GM21515 (cell line): Measurements from ENCODE around the gene SAMD8.
"Not testable (repeated sequence)": the region's sequence is repeated elsewhere in the genome, so short reads cannot be mapped to it uniquely, and the experiment has no call there.

Experiments used
- ATAC-seq: cut with Tn5 transposase; IDR thresholded peaks from one replicate; pipeline ENCODE4 v1.9.1; 2021; ENCODE audit not compliant: unreplicated experiment

Gene SAMD8

DNA sequence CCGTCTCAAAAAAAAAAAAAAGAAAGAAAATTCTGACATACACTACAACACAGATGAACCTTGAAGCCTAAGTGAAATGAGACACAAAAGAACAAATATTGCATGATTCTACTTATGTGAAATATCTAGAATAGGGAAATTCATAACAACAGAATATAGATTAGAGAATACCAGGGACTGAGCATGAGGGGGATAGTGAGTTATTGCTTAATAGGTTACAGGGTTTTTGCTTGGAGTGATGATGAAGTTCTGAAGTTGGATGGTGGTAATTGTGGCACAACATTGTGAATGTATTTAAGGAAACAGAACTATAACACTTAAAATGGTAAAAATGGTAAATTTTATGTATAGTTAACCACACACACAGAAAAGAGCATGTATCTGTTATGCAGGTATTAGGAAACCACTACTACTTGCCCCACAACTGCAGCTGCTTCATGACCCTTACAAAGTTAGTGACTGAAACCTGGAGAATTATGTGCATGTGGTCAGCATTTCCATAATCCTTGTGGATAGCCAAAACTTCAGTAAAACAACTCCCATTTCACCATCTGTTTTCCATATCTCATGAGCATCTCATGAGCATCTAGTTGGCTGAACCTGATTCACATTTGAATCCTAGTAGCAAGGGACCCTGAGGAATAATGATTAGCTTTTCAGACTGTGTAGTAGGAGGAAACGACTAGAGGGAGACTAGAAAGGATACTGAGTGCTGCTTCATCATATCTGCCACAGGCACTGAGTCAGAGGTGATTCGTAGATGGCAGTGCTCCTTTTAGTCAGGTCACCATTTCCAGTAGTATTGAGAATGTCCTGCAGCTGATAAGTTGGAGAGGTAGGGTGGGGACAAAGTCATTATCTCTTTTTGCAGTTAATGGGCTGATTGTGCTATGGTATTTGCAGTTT lies 26.3 kb downstream of the SAMD8 start:
- ATAC-seq = no peak

DNA sequence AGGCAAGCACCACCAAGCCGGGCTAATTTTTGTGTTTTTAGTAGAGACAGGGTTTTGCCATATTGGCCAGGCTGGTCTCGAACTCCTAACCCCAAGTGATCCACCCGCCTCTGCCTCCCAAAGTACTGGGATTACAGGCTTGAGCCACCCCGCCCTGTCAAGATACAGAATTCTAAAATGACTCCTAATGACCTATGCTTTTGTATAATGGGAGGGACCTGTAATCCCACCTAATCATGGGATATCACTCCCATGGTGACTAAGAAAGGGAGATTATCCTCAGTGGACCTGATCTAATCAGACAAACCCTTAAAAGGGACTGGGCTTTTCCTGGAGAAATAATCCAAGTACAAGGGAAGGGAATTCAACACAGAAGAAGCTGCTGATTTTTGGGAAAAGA lies 28.8 kb downstream of the SAMD8 start:
- ATAC-seq = no peak

GRCh38 chr10:75143353-75143752 lies 31.9 kb downstream of the SAMD8 start:
- ATAC-seq = no peak

GRCh38 chr10:75145590-75145989 lies 34.1 kb downstream of the SAMD8 start:
- ATAC-seq = no peak

- ATAC-seq = no peak
Observed at GRCh38 chr10:75146780-75147179, 35.3 kb downstream of the SAMD8 start.

- ATAC-seq = no peak
Observed at GRCh38 chr10:75150656-75151055, 39.2 kb downstream of the SAMD8 start.

GRCh38 chr10:75159519-75159918 lies 48.1 kb downstream of the SAMD8 start:
- ATAC-seq = no peak

GRCh38 chr10:75165684-75166622 lies 54.5 kb downstream of the SAMD8 start:
- peak; percentile 95 for ATAC-seq

DNA sequence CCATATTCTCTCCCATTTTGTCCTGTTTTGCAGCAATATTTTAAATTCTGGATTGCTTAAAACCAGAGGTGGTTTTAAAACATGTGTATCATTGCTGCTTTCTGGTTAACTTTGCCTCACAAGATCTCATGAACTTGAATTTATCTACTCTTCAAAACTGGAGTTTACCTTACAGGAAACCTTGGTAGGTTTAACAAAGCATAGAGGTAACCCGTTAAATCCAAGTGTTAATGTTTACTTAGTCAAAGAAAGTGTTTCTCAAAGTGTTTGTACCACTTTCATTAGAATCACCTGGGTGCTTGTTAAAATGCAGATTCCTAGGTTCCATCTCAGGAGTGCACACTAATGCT lies 55.1 kb downstream of the SAMD8 start:
- peak; percentile 15 for ATAC-seq

- no peak for ATAC-seq
Observed at GRCh38 chr10:75168275-75168674, 56.8 kb downstream of the SAMD8 start.

DNA sequence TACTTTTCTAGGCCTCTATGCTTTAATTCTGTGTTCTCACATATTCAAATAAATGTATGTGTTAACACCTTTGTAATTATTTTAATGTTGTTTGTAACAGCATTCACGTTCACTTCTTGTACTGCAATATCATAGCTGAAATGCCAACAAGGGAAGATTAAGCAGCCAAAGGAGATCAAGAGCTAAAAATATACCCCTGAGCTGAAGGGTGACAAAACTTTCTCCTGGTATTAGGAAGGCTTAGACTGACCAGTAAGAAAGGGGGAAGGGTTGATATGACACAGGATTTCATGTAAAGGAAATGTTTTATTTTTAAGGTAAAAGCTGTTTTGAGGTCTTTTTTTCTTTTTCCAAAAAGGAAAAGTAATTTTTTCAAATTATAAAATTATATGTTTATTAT lies 58.8 kb downstream of the SAMD8 start:
- no peak for ATAC-seq

GRCh38 chr10:75175046-75175445 lies 63.6 kb downstream of the SAMD8 start:
- ATAC-seq = no peak

DNA sequence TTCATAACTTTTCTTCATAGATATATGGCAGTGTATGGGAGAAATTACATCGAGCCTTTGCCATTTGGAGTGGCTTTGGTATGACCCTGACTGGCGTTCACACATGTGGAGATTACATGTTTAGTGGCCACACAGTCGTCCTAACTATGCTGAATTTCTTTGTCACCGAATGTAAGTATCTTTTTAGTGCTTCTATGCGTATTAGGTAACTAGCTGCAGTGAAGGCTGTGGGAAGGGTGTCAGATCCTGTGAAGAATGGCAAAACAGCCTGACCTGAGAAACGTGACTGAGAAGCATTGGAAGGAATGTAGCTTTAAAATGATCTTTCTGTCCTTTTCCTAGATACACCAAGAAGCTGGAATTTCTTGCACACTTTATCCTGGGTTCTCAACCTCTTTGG lies 64.6 kb downstream of the SAMD8 start:
- no peak for ATAC-seq

DNA sequence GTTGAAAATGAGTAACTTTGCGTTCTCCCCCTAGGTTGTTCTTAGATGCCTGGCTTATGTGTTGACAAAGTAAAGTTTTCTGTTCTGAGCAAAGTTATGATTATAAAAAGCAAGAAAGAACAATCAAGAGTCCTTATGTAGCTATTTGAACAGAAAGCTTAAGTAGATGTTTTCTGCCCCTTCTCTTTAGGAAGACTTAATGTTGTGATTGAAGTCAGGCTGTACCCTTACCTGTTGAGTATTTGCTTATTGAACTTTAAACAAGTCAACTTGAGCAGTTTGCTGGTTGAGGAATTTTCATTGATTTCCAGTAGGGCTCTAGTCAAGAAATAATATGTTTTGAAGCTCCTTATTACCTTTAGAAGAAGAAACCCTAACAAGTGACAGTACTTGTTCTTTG lies 65.3 kb downstream of the SAMD8 start:
- ATAC-seq = no peak

GRCh38 chr10:75179657-75180177 lies 68.3 kb downstream of the SAMD8 start:
- no peak for ATAC-seq

DNA sequence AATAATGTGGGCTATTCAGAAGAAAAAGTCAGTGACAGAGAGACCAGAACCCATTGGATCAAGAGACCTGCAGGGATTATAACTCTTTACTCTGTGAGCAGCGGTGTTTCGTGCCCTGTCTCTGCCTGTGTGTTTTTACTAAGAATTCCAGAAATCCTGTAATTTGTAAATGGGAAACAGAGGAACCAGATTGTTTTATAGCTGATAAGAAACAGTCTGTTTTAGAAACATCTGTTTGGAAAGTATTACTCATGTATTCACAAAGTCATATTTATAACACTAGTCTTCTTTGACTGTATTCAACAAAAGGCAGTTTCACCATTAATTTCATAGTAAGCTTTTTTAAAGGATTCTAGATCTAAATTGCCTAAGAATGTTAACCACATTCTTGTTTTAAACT lies 69.1 kb downstream of the SAMD8 start:
- ATAC-seq = no peak

DNA sequence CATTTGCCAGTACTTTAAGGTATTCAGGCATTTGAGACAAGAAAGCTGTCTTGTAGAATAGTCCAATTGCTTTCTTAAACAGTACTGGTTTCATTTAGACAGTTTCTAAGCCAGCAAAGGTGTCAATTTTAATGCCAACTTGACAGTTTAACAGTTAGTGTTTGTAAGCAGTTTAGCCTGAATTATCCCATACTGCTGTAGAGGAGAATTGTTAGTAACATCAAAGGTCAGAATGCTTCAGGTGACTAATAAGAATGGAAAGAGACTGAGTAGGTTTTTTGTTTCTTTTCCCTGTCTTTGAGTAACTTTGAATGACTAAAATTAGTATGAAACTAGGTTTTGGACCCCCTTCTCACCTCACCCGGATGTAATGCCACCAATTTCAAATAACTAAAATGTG lies 69.6 kb downstream of the SAMD8 start:
- ATAC-seq = no peak

DNA sequence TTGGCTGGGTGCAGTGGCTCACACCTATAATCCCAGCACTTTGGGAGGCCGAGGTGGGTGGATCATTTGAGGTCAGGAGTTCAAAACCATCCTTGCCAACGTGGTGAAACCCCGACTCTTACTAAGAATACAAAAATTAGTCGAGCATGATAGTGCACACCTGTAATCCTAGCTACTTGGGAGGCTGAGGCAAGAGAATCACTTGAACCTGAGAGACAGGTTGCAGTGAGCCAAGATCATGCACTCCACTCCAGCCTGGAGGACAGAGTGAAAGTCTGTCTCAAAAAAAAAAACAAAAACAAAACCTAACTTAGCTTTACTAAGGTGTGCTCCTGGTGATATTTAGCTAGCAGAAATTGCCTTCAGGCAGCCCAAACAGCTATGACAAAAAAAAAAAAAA lies 74.9 kb downstream of the SAMD8 start:
- ATAC-seq = no peak

DNA sequence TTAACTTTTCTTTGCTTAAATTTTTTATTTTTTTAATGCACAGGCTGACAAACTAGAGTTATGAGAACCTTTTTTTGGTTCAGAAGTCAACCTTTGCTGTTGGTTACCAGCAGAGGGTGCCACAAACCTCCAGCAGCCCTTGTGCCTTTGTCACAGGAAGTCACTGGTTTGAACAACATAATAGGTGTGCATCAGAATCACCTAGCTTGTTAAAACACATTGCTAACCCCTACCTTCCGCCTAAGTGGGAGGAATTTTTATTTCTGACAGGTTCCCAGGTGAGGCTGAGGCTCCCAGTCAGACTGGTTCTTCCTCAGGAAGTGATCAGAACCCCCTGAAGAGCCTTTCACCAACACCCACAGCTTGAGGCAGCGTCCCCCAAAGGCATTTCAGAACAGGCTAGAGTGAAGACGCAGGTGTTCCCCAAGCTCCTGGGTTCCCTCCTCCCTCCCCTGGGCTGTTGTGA lies 76.5 kb downstream of the SAMD8 start:
- ATAC-seq = no peak

DNA sequence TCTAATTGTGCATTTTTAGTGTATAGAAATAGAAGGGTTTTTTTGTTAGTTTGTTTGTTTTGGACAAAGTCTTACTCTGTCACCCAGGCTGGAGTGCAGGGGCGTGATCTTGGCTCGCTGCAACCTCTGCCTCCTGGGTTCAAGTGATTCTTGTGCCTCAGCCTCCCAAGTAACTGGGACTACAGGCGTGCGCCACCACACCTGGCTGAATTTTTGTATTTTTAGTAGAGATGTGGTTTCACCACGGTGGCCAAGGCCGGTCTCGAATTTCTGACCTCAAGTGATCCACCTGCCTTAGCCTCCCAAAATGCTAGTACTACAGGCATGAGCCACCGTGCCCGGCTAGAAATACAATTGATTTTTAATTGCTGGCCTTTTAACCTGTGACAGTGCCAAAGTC lies 77.1 kb downstream of the SAMD8 start:
- ATAC-seq = not testable (repeated sequence)

DNA sequence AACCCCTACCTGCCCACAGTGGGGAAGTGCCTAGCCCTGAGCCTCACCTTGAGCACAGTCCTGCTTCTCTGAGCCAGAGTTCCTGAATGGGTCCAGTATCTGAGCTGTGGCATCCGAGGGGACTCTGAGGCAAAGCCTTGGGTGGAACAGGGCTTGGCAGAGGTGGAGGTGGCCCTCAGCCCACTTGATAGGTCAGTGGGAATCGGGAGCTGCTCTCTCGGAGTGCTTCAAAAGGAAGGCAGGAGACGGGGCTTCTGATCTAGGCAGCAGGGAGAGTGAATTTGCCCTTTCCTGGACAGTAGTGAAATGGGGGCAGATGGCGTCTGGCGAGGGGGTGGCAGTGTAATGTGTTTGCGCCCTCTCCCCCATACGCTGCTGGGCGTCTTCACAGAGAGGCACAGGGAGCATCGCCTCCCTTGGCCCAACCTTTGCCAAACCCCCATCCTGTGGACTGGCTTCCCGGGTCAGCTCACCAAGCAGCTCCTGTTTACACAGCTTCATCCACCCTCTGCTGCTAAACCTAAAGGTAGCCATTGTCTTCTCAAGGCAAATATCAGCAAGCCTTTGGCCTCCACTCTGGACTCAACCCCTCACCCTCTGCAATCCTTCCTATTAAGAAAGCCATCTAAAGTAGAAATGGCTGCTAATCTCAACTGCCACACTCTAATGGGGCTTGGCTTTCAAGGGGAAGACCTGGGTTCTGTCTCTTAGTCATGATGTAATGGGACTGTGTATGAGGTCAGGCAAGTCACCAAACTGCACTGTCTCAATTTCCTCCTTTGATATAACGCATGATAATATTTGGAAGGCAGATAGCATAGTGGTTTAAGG lies 78.0 kb downstream of the SAMD8 start:
- no peak for ATAC-seq
